Smooth muscle cell (in vitro differentiated cells): ENCODE data around the gene DSCAML1. TPM values are rescaled to one million over a fixed set of nuclear protein-coding genes. Genes with fewer than 3 reads are reported as not detected.

ENCODE experiments used
- DNase-seq: peaks from one replicate; lab custom pipeline; 2025; ENCODE audit not compliant: unreplicated experiment; lab: John Stamatoyannopoulos, UW
- H2AFZ ChIP-seq: fragments of 200-600 bp; sonication (generic); 2 replicates; pipeline ENCODE4 v1.6.0; 2016; ENCODE audit warnings: antibody characterized with exemption, low read depth, mild to moderate bottlenecking
- H3F3A ChIP-seq: fragments of 200-600 bp; sonication (generic); 2 replicates; pipeline ENCODE4 v1.6.0; 2017; ENCODE audit warnings: antibody characterized with exemption, low read depth
- H3K27ac ChIP-seq: fragments of 200-600 bp; sonication (generic); 2 replicates; pipeline ENCODE4 v1.5.1; 2016; ENCODE audit warnings: low read depth, mild to moderate bottlenecking
- H3K27me3 ChIP-seq: fragments of 200-600 bp; sonication (generic); 2 replicates; pipeline ENCODE4 v1.6.1; 2016; ENCODE audit warnings: low read depth, mild to moderate bottlenecking
- H3K36me3 ChIP-seq: fragments of 200-600 bp; sonication (generic); 2 replicates; pipeline ENCODE4 v1.5.1; 2016; ENCODE audit warnings: low read depth
- H3K4me1 ChIP-seq: fragments of 200-600 bp; sonication (generic); 2 replicates; pipeline ENCODE4 v1.5.1; 2016; ENCODE audit warnings: low read depth
- H3K4me2 ChIP-seq: fragments of 200-600 bp; sonication (generic); 2 replicates; pipeline ENCODE4 v1.6.0; 2016; ENCODE audit warnings: mild to moderate bottlenecking
- H3K4me3 ChIP-seq: fragments of 200-600 bp; sonication (generic); 2 replicates; pipeline ENCODE4 v1.5.1; 2016; ENCODE audit warnings: mild to moderate bottlenecking
- H3K79me2 ChIP-seq: fragments of 200-600 bp; sonication (generic); 2 replicates; pipeline ENCODE4 v1.6.0; 2016; ENCODE audit warnings: low read depth, mild to moderate bottlenecking
- H3K9ac ChIP-seq: fragments of 200-600 bp; sonication (generic); 2 replicates; pipeline ENCODE4 v1.6.0; 2016; ENCODE audit warnings: low read depth
- H3K9me3 ChIP-seq: fragments of 200-600 bp; sonication (generic); replicated peaks from 2 replicates; pipeline ENCODE4 v1.5.1; 2016; ENCODE audit warnings: low read depth
- H4K20me1 ChIP-seq: fragments of 200-600 bp; sonication (generic); 2 replicates; pipeline ENCODE4 v1.6.0; 2016; ENCODE audit warnings: low read depth
- WGBS: methylation state at CpG from one replicate; pipeline ENCODE4 v1.1.7; 2016; ENCODE audit warnings: low lambda C conversion rate; 5-methylcytosine and 5-hydroxymethylcytosine counted together
- polyA plus RNA-seq: library from polyadenylated mRNA; unstranded; fragments of >200 nt; fragmentation: Nextera tagmentation; extraction: Ambion mirVana; gene quantifications from 2 replicates; pipeline ENCODE4 v1.2.1, GENCODE V29; 2016
- total RNA-seq: library from RNA; depleted of rRNA; stranded (reverse); fragments of >200 nt; gene quantifications from 2 replicates; pipeline ENCODE4 v1.2.3, GENCODE V29; 2014
- TF ChIP-seq, protein P1 (sequence below): fragments of 200-600 bp; sonication (generic); IDR thresholded peaks from 2 replicates; pipeline ENCODE4 v1.5.1; 2017; ENCODE audit warnings: borderline replicate concordance, mild to moderate bottlenecking, antibody characterized with exemption; ENCODE audit not compliant: insufficient read depth, poor library complexity, severe bottlenecking

The DSCAML1 gene
- total and polyA plus RNA-seq, 2 experiments from 2014 or later: 0.22 TPM; not detected in 1

DNA sequence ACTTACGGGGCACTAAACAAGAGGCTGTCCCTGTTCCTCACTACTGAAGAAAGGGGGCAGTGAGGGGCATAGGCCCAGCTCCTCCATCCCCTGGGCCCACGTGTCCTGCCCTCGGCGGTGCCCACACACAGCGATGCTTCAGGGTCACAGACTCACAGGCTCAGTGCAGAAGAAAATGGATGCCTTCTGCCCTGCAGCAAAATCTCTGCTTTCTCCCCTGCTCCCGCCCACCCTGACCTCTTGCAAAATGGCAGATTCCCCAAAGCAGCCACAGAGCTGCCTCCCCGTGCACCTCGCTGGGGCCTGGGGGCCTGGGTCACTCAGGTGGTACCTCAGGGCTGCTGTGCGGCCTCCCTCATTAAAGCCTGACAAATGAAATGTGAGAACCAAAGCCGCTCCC lies 204.0 kb downstream of the DSCAML1 start:
- WGBS: 84% methylated on average over 9 of the region's 10 CpGs
- Histone ChIP-seq H2AFZ (no peak overlapping the region), H3K27ac (no peak overlapping the region), H3K27me3 (peaks cover 25% of the 10 kb centered on the region), H3K79me2 (no peaks in the 10 kb centered on the region), H3F3A (no peaks in the 10 kb centered on the region), H3K4me1 (no peaks in the 10 kb centered on the region), H3K4me2 (no peak overlapping the region), H4K20me1 (no peaks in the 10 kb centered on the region), H3K36me3 (no peaks in the 10 kb centered on the region), H3K9ac (no peak overlapping the region), H3K9me3 (no peaks in the 10 kb centered on the region), H3K4me3 (no peak overlapping the region)
- TF ChIP-seq, protein P1, sequence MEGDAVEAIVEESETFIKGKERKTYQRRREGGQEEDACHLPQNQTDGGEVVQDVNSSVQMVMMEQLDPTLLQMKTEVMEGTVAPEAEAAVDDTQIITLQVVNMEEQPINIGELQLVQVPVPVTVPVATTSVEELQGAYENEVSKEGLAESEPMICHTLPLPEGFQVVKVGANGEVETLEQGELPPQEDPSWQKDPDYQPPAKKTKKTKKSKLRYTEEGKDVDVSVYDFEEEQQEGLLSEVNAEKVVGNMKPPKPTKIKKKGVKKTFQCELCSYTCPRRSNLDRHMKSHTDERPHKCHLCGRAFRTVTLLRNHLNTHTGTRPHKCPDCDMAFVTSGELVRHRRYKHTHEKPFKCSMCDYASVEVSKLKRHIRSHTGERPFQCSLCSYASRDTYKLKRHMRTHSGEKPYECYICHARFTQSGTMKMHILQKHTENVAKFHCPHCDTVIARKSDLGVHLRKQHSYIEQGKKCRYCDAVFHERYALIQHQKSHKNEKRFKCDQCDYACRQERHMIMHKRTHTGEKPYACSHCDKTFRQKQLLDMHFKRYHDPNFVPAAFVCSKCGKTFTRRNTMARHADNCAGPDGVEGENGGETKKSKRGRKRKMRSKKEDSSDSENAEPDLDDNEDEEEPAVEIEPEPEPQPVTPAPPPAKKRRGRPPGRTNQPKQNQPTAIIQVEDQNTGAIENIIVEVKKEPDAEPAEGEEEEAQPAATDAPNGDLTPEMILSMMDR: no peak
- DNase-seq: no peak

DNA sequence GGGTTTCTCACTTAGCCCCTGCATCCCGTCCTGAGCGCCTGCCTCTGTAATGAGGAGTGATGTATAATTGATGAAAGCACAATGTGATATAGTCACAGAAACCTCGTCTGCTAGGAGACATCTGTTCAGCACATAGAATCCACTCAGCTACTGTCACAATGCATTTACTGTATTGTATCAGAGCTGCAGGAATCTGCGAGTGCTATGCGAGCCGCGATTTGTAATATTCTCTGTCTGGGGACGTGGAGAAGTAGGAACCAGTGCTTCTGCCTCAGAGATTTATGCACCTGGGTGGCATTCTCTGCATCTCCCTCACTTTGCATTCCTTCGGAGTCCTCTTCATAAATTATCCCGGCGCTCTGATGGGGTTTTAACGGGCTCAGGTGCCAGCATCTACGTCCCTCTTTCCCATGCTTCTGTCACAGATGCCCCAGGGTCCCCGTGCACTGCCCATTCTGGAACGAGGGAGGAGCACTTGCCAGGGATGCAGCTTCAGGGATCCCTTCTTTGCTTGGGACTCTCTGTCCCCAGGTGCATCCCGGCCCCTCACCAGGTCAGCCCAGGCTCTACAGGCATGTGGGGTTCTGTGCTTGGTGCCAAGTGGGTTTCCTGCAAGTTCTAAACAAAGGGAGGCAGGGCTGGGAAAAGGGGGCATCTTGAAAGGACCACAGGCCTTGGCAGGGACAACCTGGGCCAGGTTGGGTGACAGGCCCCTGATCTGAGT lies 205.5 kb downstream of the DSCAML1 start:
- WGBS: 87% methylated on average over 16 of the region's 16 CpGs
- H3K9me3 ChIP-seq: no peaks in the 10 kb centered on the region

DNA sequence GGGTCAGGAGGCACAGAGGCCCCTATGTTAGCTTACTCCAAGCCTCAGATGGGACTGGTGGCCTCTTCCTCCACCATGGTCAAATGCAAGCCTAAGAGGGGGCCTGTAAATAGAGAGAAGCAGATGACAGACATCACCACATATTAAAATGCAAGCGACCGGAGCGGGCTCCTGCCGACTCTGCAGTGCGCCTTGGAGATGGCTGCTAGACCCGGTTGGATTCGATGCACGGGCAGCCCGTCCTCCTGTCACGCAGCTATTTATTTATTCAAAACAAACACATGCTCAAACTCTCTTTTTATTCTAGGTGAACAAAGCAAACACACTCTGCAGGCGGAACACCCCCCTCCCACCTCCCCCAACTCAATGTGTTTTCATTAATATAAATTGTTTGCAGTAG lies 208.0 kb downstream of the DSCAML1 start:
- no peaks in the 10 kb centered on the region for H3F3A ChIP-seq

More for the DNA sequence above, 205.5 kb downstream of the DSCAML1 start:
- no peaks in the 10 kb centered on the region for H3K36me3 ChIP-seq
- TF ChIP-seq, protein P1: no peak
- peaks cover 35% of the 10 kb centered on the region for H3K27me3 ChIP-seq
- no peak overlapping the region for H3K9ac ChIP-seq
- DNase-seq: no peak
- H3K4me2 ChIP-seq: no peak overlapping the region
- no peak overlapping the region for H3K27ac ChIP-seq
- H4K20me1 ChIP-seq: no peaks in the 10 kb centered on the region
- no peaks in the 10 kb centered on the region for H3K79me2 ChIP-seq
- H3K4me3 ChIP-seq: no peak overlapping the region
- no peaks in the 10 kb centered on the region for H3K4me1 ChIP-seq
- H3F3A ChIP-seq: no peaks in the 10 kb centered on the region
- no peak overlapping the region for H2AFZ ChIP-seq

More for the DNA sequence above, 208.0 kb downstream of the DSCAML1 start:
- TF ChIP-seq, protein P1: no peak
- 94% methylated on average over 10 of the region's 11 CpGs for WGBS
- Histone ChIP-seq H3K9ac (no peak overlapping the region), H3K27me3 (peaks cover 36% of the 10 kb centered on the region), H4K20me1 (no peaks in the 10 kb centered on the region), H3K79me2 (no peaks in the 10 kb centered on the region), H2AFZ (no peak overlapping the region), H3K27ac (no peak overlapping the region), H3K9me3 (no peaks in the 10 kb centered on the region), H3K4me2 (no peak overlapping the region), H3K4me1 (no peaks in the 10 kb centered on the region), H3K4me3 (no peak overlapping the region), H3K36me3 (no peaks in the 10 kb centered on the region)
- DNase-seq: no peak
